NCI-H2107 (cell line): Measurements from ENCODE around the gene ACADM.
"Not testable (repeated sequence)": the region's sequence is repeated elsewhere in the genome, so short reads cannot be mapped to it uniquely, and the experiment has no call there.

Experiments
- DNase-seq: peaks from one replicate; lab custom pipeline; 2025; lab: John Stamatoyannopoulos, UW

Gene ACADM

DNA sequence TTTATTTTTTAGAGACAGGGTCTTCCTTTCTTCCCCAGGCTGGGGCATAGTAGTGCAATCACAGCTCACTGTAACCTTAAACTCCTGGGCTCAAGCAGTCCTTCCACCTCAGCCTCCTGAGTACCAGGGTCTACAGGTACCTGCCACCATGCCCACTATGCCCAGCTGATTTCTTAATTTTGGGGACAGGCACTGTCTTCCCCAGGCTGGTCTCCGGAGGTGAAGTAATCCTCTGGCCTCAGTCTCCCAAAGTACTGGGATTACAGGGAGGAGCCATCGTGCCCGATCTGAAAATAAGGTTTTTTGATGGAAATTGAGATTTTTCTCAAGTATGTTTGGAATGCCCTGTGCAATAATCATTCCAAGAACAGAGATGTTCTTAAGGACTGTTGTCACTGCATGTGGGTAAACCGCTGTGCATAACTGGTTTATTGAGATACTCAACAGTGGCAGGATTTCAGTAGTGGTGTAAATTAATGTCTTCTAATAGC lies 71.2 kb downstream of the ACADM start:
- no peak for DNase-seq

- no peak for DNase-seq
Observed at GRCh38 chr1:75796376-75797272, 72.1 kb downstream of the ACADM start, which contains the start of gene MSH4. TSS of gene MSH4 (plus strand) at chr1:75796882. CDS start at chr1:75796986, 104 bp downstream.

- no peak for DNase-seq
Observed at GRCh38 chr1:75797273-75797588, 72.7 kb downstream of the ACADM start.

GRCh38 chr1:75797606-75798216 lies 73.2 kb downstream of the ACADM start:
- DNase-seq: no peak

- DNase-seq: not testable (repeated sequence)
Observed at GRCh38 chr1:75801480-75801879, 77.0 kb downstream of the ACADM start.

DNA sequence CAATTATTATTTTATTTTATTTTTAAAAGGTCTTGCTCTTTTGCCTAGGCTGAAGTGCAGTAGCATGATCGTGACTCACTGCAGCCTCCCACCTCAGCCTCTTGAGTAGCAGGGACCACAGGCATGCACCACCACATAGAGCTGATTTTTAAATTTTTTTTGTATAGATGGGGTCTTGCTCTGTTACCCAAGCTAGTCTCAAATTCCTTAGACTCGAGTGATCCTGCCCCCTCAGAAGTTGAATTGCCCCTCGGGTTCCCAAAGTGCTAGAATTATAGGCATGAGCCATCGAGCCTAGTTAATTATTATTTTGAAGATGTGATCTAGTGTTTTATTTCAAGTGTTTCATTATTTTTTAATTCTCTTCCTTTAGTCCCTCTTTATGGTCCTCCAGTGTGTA lies 84.4 kb downstream of the ACADM start:
- DNase-seq: no peak

DNA sequence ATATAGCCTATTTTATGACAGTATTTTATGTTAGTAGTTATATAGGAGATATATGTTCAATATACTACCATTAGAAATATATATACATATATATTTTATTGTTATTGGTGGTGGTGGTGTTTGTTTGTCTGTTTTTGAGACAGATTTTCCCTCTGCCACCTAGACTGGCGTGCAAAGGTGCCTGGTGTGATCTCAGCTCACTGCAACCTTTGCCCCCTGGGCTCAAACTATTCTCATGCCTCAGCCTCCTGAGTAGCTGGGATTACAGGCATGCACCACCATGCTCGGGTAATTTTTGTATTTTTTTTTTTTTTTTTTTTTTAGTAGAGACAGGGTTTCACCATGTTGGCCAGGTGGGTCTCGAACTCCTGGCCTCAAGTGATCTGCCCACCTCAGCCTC lies 85.6 kb downstream of the ACADM start:
- DNase-seq: not testable (repeated sequence)

DNA sequence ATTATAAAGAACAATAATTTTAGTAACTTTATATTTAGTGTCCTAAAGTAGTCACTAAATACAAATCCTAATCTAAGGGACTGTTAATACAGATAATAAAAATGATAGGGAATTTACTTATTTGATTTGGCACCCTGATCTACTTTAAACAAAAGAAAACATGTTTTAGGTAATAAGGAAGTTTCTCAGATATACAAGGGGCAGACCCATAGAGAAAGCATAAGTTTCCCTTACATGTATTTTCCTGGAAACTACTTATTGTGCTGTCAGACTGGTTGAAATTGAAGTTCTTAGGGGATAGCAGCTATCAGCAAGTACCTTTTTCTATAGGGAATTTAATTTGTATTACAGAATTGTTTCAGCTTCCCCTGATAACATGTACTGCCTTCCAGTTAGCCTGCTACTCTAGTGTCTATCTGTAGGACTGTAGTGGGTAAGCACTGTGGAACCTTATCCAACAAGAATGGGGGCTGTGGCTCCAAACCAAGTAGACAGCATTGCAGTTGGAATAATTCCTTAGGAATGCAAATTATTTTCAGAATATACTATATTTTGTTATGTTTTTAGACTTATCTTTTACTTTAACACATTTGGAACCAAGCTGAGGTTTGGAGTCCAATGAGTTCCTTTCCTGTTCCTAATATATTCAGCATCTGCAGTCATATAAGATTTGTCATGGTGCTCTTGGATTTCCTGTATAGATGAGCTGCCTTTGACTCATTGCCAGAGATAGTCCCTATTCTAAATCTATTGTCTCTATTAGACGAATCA lies 86.9 kb downstream of the ACADM start:
- no peak for DNase-seq

DNA sequence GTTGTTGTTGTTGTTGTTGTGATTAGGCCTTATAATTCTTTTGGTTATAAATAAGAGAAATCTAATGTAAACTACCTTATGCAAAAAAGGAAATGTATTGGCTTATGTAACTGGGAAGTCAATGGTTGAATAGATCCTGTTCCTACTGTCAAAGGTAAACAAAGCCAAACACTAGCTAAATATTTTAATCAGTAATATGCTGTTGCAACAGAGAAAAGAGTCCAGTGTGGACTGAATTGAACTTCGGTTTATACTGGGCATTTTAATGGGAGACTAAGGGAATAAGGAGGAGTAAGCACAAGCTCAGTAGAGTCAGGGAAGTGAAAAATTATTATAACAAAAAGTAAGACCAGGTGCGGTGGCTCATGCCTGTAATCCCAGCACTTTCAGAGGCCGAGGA lies 87.6 kb downstream of the ACADM start:
- no peak for DNase-seq
